RWPE2 (cell line): ENCODE results near the gene KCNK17.
A peak's percentile ranks its signal among the peaks of the same experiment; 100 is the strongest.

ENCODE experiments used
- ATAC-seq: fragments of 200-7000 bp; cut with Tn5 transposase; 3 replicates; pipeline ENCODE4 v1.9.1; 2021; ENCODE audit warnings: low read depth
- DNase-seq: peaks from one replicate; pipeline ENCODE4 v3.0.0-alpha.2; 2020; ENCODE audit warnings: low spot score
- H3K27ac ChIP-seq: fragments of 450-650 bp; 2 replicates; pipeline ENCODE4 v1.5.1; 2017; ENCODE audit warnings: mild to moderate bottlenecking; ENCODE audit not compliant: poor library complexity, severe bottlenecking
- H3K27me3 ChIP-seq: fragments of 250-450 bp; sonication (Bioruptor Pico); 2 replicates; pipeline ENCODE4 v1.5.1; 2021; ENCODE audit warnings: mild to moderate bottlenecking, moderate library complexity; ENCODE audit not compliant: insufficient read depth, poor library complexity, severe bottlenecking
- H3K36me3 ChIP-seq: fragments of 250-450 bp; sonication (Bioruptor Pico); 2 replicates; pipeline ENCODE4 v1.5.1; 2020; ENCODE audit warnings: low read depth, mild to moderate bottlenecking, moderate library complexity
- H3K4me1 ChIP-seq: fragments of 250-450 bp; sonication (Bioruptor Pico); 2 replicates; pipeline ENCODE4 v1.5.1; 2021; ENCODE audit warnings: mild to moderate bottlenecking, moderate library complexity; ENCODE audit not compliant: insufficient read depth, poor library complexity, severe bottlenecking
- H3K4me3 ChIP-seq: fragments of 250-450 bp; sonication (Bioruptor Pico); 2 replicates; pipeline ENCODE4 v1.5.1; 2021; ENCODE audit warnings: mild to moderate bottlenecking, moderate library complexity; ENCODE audit not compliant: severe bottlenecking
- H3K9me3 ChIP-seq: fragments of 250-450 bp; sonication (Bioruptor Pico); 2 replicates; pipeline ENCODE4 v1.5.1; 2021; ENCODE audit warnings: mild to moderate bottlenecking, moderate library complexity; ENCODE audit not compliant: severe bottlenecking
- TF ChIP-seq, protein P1 (sequence below): fragments of 450-650 bp; IDR thresholded peaks from one replicate; pipeline ENCODE4 v1.5.1; 2017; ENCODE audit warnings: mild to moderate bottlenecking, moderate library complexity; ENCODE audit not compliant: poor library complexity, severe bottlenecking

The KCNK17 gene

DNA sequence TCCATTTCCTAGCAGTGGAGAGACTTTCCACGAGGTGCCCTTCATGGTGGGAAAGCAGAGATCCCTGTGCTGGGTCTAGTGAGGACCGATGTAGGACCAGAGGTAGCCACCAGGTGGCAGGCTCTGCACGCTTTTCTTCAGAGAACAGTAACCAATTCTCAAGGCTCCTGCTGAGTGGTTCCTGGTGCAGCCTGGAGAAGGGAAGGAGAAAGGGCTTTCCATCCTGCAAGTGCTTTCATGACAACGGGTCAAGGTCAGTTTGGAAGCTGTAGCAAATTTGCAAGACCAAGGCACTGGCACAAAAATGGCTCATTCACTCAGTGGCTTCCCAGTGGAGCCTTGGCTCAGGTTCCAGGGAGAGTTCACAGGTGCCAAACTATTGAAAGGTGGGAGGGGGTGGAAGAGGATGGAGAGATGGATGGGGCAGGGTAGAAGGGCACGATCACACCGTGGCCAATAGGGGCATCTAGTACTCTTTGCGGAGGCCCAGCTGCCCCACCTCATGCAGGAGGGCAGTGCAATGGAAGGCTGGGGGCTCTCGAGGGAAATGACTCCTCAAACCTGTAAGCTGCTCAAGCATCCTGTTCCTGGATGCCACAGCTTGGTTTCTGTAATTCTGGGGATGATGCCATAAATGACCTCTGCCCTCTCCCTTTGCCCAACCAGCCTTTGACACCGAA lies 33.8 kb upstream of the KCNK17 start:
- Histone ChIP-seq H3K36me3 (no peaks in the 10 kb centered on the region), H3K27me3 (no peaks in the 10 kb centered on the region), H3K4me3 (no peak overlapping the region), H3K4me1 (no peaks in the 10 kb centered on the region), H3K9me3 (no peaks in the 10 kb centered on the region), H3K27ac (no peak overlapping the region)
- no peak for DNase-seq
- TF ChIP-seq, protein P1, sequence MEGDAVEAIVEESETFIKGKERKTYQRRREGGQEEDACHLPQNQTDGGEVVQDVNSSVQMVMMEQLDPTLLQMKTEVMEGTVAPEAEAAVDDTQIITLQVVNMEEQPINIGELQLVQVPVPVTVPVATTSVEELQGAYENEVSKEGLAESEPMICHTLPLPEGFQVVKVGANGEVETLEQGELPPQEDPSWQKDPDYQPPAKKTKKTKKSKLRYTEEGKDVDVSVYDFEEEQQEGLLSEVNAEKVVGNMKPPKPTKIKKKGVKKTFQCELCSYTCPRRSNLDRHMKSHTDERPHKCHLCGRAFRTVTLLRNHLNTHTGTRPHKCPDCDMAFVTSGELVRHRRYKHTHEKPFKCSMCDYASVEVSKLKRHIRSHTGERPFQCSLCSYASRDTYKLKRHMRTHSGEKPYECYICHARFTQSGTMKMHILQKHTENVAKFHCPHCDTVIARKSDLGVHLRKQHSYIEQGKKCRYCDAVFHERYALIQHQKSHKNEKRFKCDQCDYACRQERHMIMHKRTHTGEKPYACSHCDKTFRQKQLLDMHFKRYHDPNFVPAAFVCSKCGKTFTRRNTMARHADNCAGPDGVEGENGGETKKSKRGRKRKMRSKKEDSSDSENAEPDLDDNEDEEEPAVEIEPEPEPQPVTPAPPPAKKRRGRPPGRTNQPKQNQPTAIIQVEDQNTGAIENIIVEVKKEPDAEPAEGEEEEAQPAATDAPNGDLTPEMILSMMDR, result peak; percentile 83
- ATAC-seq, result peak; percentile 81

DNA sequence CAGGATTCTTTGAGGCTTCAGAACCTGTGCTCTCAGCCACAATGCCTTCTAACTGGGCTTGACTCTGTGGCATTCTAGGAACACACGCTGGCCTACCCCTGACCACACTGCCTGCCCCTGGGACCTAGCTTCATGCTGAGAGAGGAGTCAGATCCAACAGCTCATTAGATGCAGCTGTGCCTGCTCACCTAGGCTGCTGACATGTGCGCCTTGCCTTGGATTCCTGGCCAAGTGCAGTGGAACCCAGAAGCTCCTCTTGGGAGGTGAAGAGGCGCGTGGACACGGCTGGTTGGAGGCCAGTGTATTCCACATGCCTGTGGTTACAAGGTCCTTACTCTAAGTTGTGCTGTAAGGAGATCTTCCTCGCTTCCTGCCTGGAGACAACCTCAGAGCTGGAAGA lies 33.0 kb upstream of the KCNK17 start:
- TF ChIP-seq, protein P1, result no peak
- Histone ChIP-seq H3K4me3 (no peak overlapping the region), H3K36me3 (no peaks in the 10 kb centered on the region), H3K9me3 (no peaks in the 10 kb centered on the region), H3K27ac (no peak overlapping the region), H3K27me3 (no peaks in the 10 kb centered on the region), H3K4me1 (no peaks in the 10 kb centered on the region)
- DNase-seq, result no peak
- ATAC-seq, result no peak

DNA sequence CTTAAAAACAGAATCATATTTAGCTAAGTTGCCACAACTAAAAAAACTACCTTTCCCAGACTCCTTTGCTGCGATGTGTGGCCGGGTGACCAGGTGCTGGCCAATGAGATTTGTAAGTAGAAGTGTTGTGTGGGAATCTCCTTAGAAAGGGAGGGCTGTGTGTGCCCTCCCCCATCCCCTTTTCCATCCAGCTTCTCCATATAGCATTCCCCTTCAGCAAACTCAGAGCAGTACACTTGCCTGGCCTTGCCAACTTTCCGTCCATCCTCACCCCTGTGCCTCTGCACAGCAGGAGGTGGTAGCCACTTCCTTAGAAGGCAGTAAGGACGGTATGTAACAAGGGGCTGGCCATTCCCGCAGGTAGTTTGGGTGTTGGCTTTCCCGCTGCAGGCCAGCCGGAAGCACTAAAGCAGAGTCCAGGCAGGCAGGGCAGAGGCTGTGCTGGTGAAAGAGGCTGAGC lies 30.6 kb upstream of the KCNK17 start:
- Histone ChIP-seq H3K9me3 (no peaks in the 10 kb centered on the region), H3K36me3 (no peaks in the 10 kb centered on the region), H3K27me3 (no peaks in the 10 kb centered on the region), H3K27ac (no peak overlapping the region), H3K4me3 (no peak overlapping the region), H3K4me1 (no peaks in the 10 kb centered on the region)
- TF ChIP-seq, protein P1, result no peak
- ATAC-seq, result no peak
- DNase-seq, result no peak

DNA sequence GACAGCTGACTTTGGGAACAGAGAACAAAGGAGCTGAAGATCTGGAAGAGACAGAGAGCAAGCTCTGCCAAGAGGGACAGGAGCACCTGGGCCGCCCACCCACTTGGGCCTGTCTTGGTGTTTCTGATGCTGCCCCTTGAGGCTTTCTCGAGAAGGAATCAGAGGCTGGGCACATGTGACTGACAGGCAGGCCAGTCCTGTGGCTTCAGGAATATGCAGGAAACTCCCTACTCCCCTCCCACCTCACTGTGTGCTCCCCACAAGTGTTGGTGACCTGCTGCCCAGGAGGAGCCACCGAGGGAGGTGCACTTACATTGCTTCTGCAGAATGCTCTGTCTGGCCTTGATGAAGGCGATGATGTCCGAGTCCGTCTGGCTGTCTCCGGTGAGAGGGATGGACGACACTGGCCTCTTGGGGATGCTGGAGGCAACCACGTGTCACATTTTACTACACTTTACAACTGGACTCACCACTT lies 29.2 kb upstream of the KCNK17 start:
- no peaks in the 10 kb centered on the region for H3K36me3 ChIP-seq
- peaks cover 5% of the 10 kb centered on the region for H3K4me1 ChIP-seq
- TF ChIP-seq, protein P1, result no peak
- no peak overlapping the region for H3K27ac ChIP-seq
- DNase-seq (no peak), ATAC-seq (no peak)
- no peak overlapping the region for H3K4me3 ChIP-seq
- H3K27me3 ChIP-seq, result no peaks in the 10 kb centered on the region
- no peaks in the 10 kb centered on the region for H3K9me3 ChIP-seq
